ENCODE results near the gene SGSM2.

GRCh38 chr17:2393174-2393953 is 56.1 kb downstream of the SGSM2 start:
- TF ChIP-seq ADNP (CRISPR knock-in tag; IDR thresholded peaks at IDR 0.05) (no peak), CTCF (CRISPR knock-in tag; IDR thresholded peaks at IDR 0.05) (no peak), ZNF530 (CRISPR knock-in tag; IDR thresholded peaks at IDR 0.05; ENCODE audit: low read depth) (no peak), ZNF850 (CRISPR knock-in tag; conservative IDR thresholded peaks at IDR 0.05) (no peak), STAT6 (CRISPR knock-in tag; IDR thresholded peaks at IDR 0.05; ENCODE audit: borderline replicate concordance) (no peak), CHD2 (IDR thresholded peaks at IDR 0.05; ENCODE audit: low read depth, low read length) (no peak; the same call in 1 of the 2 replicates)

Data from HepG2 (cell line).